ENCODE measurements around the gene SPTBN1.

The SPTBN1 gene

GRCh38 chr2:54671875-54672589 lies 215.9 kb downstream of the SPTBN1 start:
- no peak for TF ChIP-seq CTCF (IDR thresholded peaks at IDR 0.05; ENCODE audit: low read depth, low read length)
- no peak overlapping the region for H3K4me3 ChIP-seq (ENCODE audit: low read depth, low read length)

DNA sequence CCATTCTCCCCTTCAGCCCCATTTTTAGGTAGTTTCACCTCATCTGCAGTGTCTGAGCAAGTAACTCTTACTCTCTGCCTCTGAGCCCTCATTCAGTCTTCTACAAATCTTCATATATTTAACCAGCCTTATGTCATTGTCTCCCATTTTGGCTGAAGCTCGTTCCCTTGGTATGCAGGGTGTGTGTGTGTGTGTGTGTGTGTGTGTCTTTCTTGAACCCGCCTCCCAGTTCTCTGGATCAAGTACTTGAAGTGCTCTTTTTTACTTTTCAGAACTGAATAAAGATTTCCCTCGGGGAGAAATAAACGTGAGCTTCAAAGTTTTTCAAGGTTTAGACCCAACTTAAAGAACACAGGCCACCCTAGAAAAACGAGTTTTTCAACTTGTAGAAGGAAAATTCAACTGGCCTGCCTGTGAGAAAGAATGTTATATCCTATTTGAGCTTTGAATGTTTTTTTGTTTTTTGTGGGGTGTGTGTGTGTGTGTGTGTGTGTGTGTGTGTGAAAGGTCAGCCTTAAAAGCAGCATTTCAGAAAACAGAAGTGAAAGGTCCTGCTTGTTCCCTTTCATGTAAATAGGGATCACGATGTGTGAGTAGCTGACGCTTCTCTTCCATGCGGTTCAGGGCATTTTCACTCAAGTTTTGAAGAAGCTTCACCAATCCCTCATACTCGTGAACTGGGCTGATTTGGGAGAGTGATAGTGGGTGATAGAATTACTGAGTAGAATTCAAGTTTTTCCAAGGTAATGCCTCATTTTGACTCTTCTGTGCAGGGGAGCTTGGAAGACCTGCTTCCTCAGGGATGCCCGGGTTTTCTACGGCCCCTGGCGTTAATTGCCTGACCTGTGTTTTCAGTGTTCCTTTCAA lies 216.7 kb downstream of the SPTBN1 start:
- TF ChIP-seq CTCF (IDR thresholded peaks at IDR 0.05; ENCODE audit: low read depth, low read length) = no peak
- no peak overlapping the region for H3K4me3 ChIP-seq (ENCODE audit: low read depth, low read length)

GRCh38 chr2:54673501-54673998 lies 217.4 kb downstream of the SPTBN1 start:
- no peak overlapping the region for H3K4me3 ChIP-seq (ENCODE audit: low read depth, low read length)
- no peak for TF ChIP-seq CTCF (IDR thresholded peaks at IDR 0.05; ENCODE audit: low read depth, low read length)

- TF ChIP-seq CTCF (IDR thresholded peaks at IDR 0.05; ENCODE audit: low read depth, low read length) = no peak
- no peak overlapping the region for H3K4me3 ChIP-seq (ENCODE audit: low read depth, low read length)
Measured at GRCh38 chr2:54675281-54675680, 219.2 kb downstream of the SPTBN1 start.

DNA sequence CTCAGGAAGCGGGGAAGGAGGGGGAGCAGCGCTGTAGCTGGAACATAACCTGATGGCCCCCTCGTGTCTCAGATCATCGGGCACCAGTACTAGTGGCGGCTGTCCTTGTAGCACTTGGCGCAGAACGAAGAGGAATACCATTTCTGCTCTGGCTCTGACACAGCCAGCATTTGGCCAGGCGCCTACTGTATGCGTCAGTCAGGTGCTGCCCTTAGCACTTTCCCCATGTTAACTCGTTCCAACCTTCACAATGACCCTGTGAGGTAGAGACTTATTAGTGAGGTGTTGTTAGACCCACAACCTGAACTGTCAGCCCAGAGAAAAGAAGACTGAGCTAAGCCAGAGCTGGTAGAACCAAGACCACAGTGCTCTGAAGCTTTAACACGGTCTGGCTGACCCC lies 219.6 kb downstream of the SPTBN1 start:
- no peak for TF ChIP-seq CTCF (IDR thresholded peaks at IDR 0.05; ENCODE audit: low read depth, low read length)
- H3K4me3 ChIP-seq (ENCODE audit: low read depth, low read length) = no peak overlapping the region

GRCh38 chr2:54676656-54677055 lies 220.5 kb downstream of the SPTBN1 start:
- H3K4me3 ChIP-seq (ENCODE audit: low read depth, low read length) = no peak overlapping the region
- no peak for TF ChIP-seq CTCF (IDR thresholded peaks at IDR 0.05; ENCODE audit: low read depth, low read length)

Measured in WI38 (cell line).